ENCODE measurements around the gene KHNYN. TPM values are rescaled to one million over a fixed set of nuclear protein-coding genes. Genes with fewer than 3 reads are reported as not detected.
"Not testable (repeated sequence)": the region's sequence is repeated elsewhere in the genome, so short reads cannot be mapped to it uniquely, and the experiment has no call there.

The KHNYN gene
- total RNA-seq, 2 experiments from 2014 or later: 50.8 to 57.5 TPM

- BruUV-seq (replicated peaks): no TSS peak
- peak overlapping the region; percentile 22; the same call in 1 of the 2 replicates for H3K4me2 ChIP-seq (ENCODE audit: low read length)
- no peak overlapping the region for H2AFZ ChIP-seq (ENCODE audit: low read length)
- no peaks in the 10 kb centered on the region for H4K20me1 ChIP-seq (ENCODE audit: insufficient read depth, low read length)
- H3K9me2 ChIP-seq (ENCODE audit: insufficient read depth, low read length): no peaks in the 10 kb centered on the region
- TF ChIP-seq EZH2phosphoT487 (IDR thresholded peaks at IDR 0.05; ENCODE audit: borderline replicate concordance, low read depth, low read length): no peak
- TF ChIP-seq, protein P1, sequence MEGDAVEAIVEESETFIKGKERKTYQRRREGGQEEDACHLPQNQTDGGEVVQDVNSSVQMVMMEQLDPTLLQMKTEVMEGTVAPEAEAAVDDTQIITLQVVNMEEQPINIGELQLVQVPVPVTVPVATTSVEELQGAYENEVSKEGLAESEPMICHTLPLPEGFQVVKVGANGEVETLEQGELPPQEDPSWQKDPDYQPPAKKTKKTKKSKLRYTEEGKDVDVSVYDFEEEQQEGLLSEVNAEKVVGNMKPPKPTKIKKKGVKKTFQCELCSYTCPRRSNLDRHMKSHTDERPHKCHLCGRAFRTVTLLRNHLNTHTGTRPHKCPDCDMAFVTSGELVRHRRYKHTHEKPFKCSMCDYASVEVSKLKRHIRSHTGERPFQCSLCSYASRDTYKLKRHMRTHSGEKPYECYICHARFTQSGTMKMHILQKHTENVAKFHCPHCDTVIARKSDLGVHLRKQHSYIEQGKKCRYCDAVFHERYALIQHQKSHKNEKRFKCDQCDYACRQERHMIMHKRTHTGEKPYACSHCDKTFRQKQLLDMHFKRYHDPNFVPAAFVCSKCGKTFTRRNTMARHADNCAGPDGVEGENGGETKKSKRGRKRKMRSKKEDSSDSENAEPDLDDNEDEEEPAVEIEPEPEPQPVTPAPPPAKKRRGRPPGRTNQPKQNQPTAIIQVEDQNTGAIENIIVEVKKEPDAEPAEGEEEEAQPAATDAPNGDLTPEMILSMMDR (conservative IDR thresholded peaks at IDR 0.05; ENCODE audit: low read length): no peak
- POLR2A ChIA-PET: interaction anchor here (0.8 to 1.5 kb wide), 3 partner anchors 10 to 23 kb away, joined by 3 to 9 read pairs (median 3); partner anchors contain the start of gene SDR39U1
- H3K79me2 ChIP-seq (ENCODE audit: insufficient read depth, low read depth, low read length): no peaks in the 10 kb centered on the region
- H3K9me3 ChIP-seq (ENCODE audit: low read length): no peaks in the 10 kb centered on the region
- intact Hi-C loops (cut with micrococcal nuclease; ENCODE audit: unreplicated experiment): no loop called here
- CTCF ChIA-PET (ENCODE audit: unreplicated experiment): no interaction called here
- peaks cover 29% of the 10 kb centered on the region for H3K4me1 ChIP-seq (ENCODE audit: insufficient read depth, low read length, poor library complexity, severe bottlenecking)
- peak overlapping the region; percentile 82 for H3K27ac ChIP-seq (ENCODE audit: low read depth, low read length, poor library complexity, severe bottlenecking)
- no peak for DNase-seq (ENCODE audit: low spot score)
- no peak overlapping the region for H3K4me3 ChIP-seq (ENCODE audit: low read depth, low read length, poor library complexity, severe bottlenecking)
- H3K36me3 ChIP-seq (ENCODE audit: insufficient read depth, low read length): no peaks in the 10 kb centered on the region
These were observed 35.6 kb downstream of the KHNYN start for GRCh38 chr14:24465368-24465767.

- no peak overlapping the region for H3K4me3 ChIP-seq (ENCODE audit: low read depth, low read length, poor library complexity, severe bottlenecking)
- no peaks in the 10 kb centered on the region for H3K36me3 ChIP-seq (ENCODE audit: insufficient read depth, low read length)
- H3K4me1 ChIP-seq (ENCODE audit: insufficient read depth, low read length, poor library complexity, severe bottlenecking): peaks cover 29% of the 10 kb centered on the region
- no peak for TF ChIP-seq EZH2phosphoT487 (IDR thresholded peaks at IDR 0.05; ENCODE audit: borderline replicate concordance, low read depth, low read length)
- TF ChIP-seq, protein P1 (conservative IDR thresholded peaks at IDR 0.05; ENCODE audit: low read length): no peak
- peak overlapping the region; percentile 82 for H3K27ac ChIP-seq (ENCODE audit: low read depth, low read length, poor library complexity, severe bottlenecking)
- intact Hi-C loops (cut with micrococcal nuclease; ENCODE audit: unreplicated experiment): no loop called here
- H3K9me3 ChIP-seq (ENCODE audit: low read length): no peaks in the 10 kb centered on the region
- DNase-seq (ENCODE audit: low spot score): no peak
- no peak overlapping the region for H3K4me2 ChIP-seq (ENCODE audit: low read length)
- no peaks in the 10 kb centered on the region for H3K79me2 ChIP-seq (ENCODE audit: insufficient read depth, low read depth, low read length)
- no peaks in the 10 kb centered on the region for H4K20me1 ChIP-seq (ENCODE audit: insufficient read depth, low read length)
- no peaks in the 10 kb centered on the region for H3K9me2 ChIP-seq (ENCODE audit: insufficient read depth, low read length)
- BruUV-seq (replicated peaks): no TSS peak
- CTCF ChIA-PET (ENCODE audit: unreplicated experiment): no interaction called here
- POLR2A ChIA-PET: interaction anchor here (0.8 to 0.9 kb wide), 2 partner anchors 10 to 15 kb away, joined by 3 read pairs; no protein-coding TSS in a partner anchor
- no peak overlapping the region for H2AFZ ChIP-seq (ENCODE audit: low read length)
These were observed 36.1 kb downstream of the KHNYN start for GRCh38 chr14:24465805-24466204.

DNA sequence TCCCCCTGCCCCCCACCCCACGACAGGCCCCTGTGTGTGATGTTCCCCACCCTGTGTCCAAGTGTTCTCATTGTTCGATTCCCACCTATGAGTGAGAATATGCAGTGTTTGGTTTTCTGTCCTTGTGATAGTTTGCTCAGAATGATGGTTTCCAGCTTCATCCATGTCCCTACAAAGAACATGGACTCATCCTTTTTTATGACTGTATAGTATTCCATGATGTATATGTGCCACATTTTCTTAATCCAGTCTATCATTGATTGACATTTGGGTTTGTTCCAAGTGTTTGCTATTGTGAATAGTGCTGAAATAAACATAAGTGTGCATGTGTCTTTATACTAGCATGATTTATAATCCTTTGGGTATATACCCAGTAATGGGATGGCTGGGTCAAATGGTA, 40.7 kb downstream of the KHNYN start:
- DNase-seq (ENCODE audit: low spot score); H3K9me3 ChIP-seq (ENCODE audit: low read length); H4K20me1 ChIP-seq (ENCODE audit: insufficient read depth, low read length); CTCF ChIA-PET (ENCODE audit: unreplicated experiment); H3K4me2 ChIP-seq (ENCODE audit: low read length); H3K36me3 ChIP-seq (ENCODE audit: insufficient read depth, low read length); intact Hi-C loops (cut with micrococcal nuclease; ENCODE audit: unreplicated experiment); H3K9me2 ChIP-seq (ENCODE audit: insufficient read depth, low read length); H3K4me3 ChIP-seq (ENCODE audit: low read depth, low read length, poor library complexity, severe bottlenecking); H3K79me2 ChIP-seq (ENCODE audit: insufficient read depth, low read depth, low read length); H3K27ac ChIP-seq (ENCODE audit: low read depth, low read length, poor library complexity, severe bottlenecking); H3K4me1 ChIP-seq (ENCODE audit: insufficient read depth, low read length, poor library complexity, severe bottlenecking); H2AFZ ChIP-seq (ENCODE audit: low read length); BruUV-seq (replicated peaks): not testable (repeated sequence)
- POLR2A ChIA-PET: interaction anchor here (0.6 kb wide), 1 partner anchor 242 kb away, joined by 3 read pairs; no protein-coding TSS in a partner anchor
